Subcutaneous adipose tissue (tissue), 4 donors: ENCODE results near the gene VPS50. TPM values are rescaled to one million over a fixed set of nuclear protein-coding genes. Genes with fewer than 3 reads are reported as not detected.

Experiments
- CTCF ChIP-seq: fragments of 450-650 bp; IDR thresholded peaks from one replicate; pipeline ENCODE4 v1.5.1; 2016; ENCODE audit warnings: low read depth, mild to moderate bottlenecking, control low read depth, antibody characterized with exemption, moderate library complexity
- total RNA-seq, 4 donors: library from RNA; depleted of rRNA; stranded (reverse); fragments of >200 nt; gene quantifications; one replicate each; pipeline ENCODE4 v1.1.0, GENCODE V29; 2016

VPS50 gene
- total RNA-seq, 4 donors from 2014 or later: 33.3 to 50.1 (median 34.6) TPM

- TF ChIP-seq CTCF: no peak
Observed at GRCh38 chr7:93279541-93279940, 47.4 kb downstream of the VPS50 start.

GRCh38 chr7:93284908-93285307 is 52.7 kb downstream of the VPS50 start:
- no peak for TF ChIP-seq CTCF

- TF ChIP-seq CTCF: no peak
Observed at GRCh38 chr7:93293229-93293628, 61.1 kb downstream of the VPS50 start.

GRCh38 chr7:93298206-93298605 is 66.0 kb downstream of the VPS50 start:
- TF ChIP-seq CTCF: no peak

- TF ChIP-seq CTCF: no peak
Observed at GRCh38 chr7:93298671-93299070, 66.5 kb downstream of the VPS50 start.

- TF ChIP-seq CTCF: no peak
Observed at GRCh38 chr7:93301736-93302135, 69.6 kb downstream of the VPS50 start.

- no peak for TF ChIP-seq CTCF
Observed at GRCh38 chr7:93307131-93307660, 75.0 kb downstream of the VPS50 start.

GRCh38 chr7:93307943-93308342 is 75.8 kb downstream of the VPS50 start:
- TF ChIP-seq CTCF: no peak
